Left ventricle myocardium inferior (tissue), 1 donor: Measurements from ENCODE around the gene NFYB. TPM values are rescaled to one million over a fixed set of nuclear protein-coding genes. Genes with fewer than 3 reads are reported as not detected.
"Not testable (repeated sequence)": the region's sequence is repeated elsewhere in the genome, so short reads cannot be mapped to it uniquely, and the experiment has no call there.

ENCODE experiments used
- DNase-seq: peaks from one replicate; pipeline ENCODE4 v3.0.0-alpha.2; 2020
- H3K27ac ChIP-seq: fragments of 200-600 bp; replicated peaks from 2 replicates; pipeline ENCODE4 v1.8.0; 2021
- H3K27me3 ChIP-seq: fragments of 200-600 bp; 2 replicates; pipeline ENCODE4 v1.8.0; 2021; ENCODE audit warnings: low read depth
- H3K36me3 ChIP-seq: fragments of 200-600 bp; 2 replicates; pipeline ENCODE4 v1.8.0; 2021
- H3K4me1 ChIP-seq: fragments of 200-600 bp; 2 replicates; pipeline ENCODE4 v1.8.0; 2021
- H3K4me3 ChIP-seq: fragments of 200-600 bp; 2 replicates; pipeline ENCODE4 v1.8.0; 2021; ENCODE audit warnings: mild to moderate bottlenecking, moderate library complexity
- H3K9me3 ChIP-seq: fragments of 200-600 bp; replicated peaks from 2 replicates; pipeline ENCODE4 v1.8.0; 2021
- CTCF ChIP-seq: fragments of 200-600 bp; IDR thresholded peaks from 2 replicates; pipeline ENCODE4 v1.8.0; 2021; ENCODE audit warnings: antibody characterized with exemption, mild to moderate bottlenecking, borderline replicate concordance
- intact Hi-C: fragments of 100-400 bp; cut with micrococcal nuclease; formaldehyde crosslinking; loops from one replicate; pipeline ENCODE4 v1.11.0; 2022
- total RNA-seq: library from RNA; stranded (reverse); fragmentation: NEBNext Ultra II Directional; extraction: Animal tissue kit (Norgen Biotek cat#: 25700); gene quantifications from one replicate; pipeline ENCODE4 v1.2.1, GENCODE V29; 2021
- donor health status: DM: no; HTN: yes; CAD: no; lungs with severe emphysema.

NFYB gene
- total RNA-seq, 1 donor from 2014 or later: 34.5 TPM

GRCh38 chr12:104165801-104166200 lies 27.8 kb upstream of the NFYB start:
- intact Hi-C loops: no loop called here
- peak overlapping the region; percentile 80 for H3K27ac ChIP-seq
- no peak for DNase-seq

GRCh38 chr12:104164634-104165033 lies 26.6 kb upstream of the NFYB start:
- DNase-seq: no peak
- Histone ChIP-seq H3K4me3 (no peak overlapping the region), H3K4me1 (peaks cover 34% of the 10 kb centered on the region), H3K27ac (peak overlapping the region; percentile 80), H3K36me3 (no peaks in the 10 kb centered on the region), H3K27me3 (no peaks in the 10 kb centered on the region), H3K9me3 (no peaks in the 10 kb centered on the region)
- intact Hi-C loops: no loop called here
- no peak for TF ChIP-seq CTCF

More at GRCh38 chr12:104165801-104166200, 27.8 kb upstream of the NFYB start:
- Histone ChIP-seq H3K36me3 (no peaks in the 10 kb centered on the region), H3K9me3 (no peaks in the 10 kb centered on the region), H3K4me1 (peaks cover 34% of the 10 kb centered on the region), H3K4me3 (no peak overlapping the region), H3K27me3 (no peaks in the 10 kb centered on the region)
- no peak for TF ChIP-seq CTCF

GRCh38 chr12:104163631-104164030 lies 25.6 kb upstream of the NFYB start:
- Histone ChIP-seq H3K4me3 (no peak overlapping the region), H3K4me1 (peaks cover 34% of the 10 kb centered on the region), H3K27ac (no peak overlapping the region), H3K9me3 (no peaks in the 10 kb centered on the region), H3K36me3 (no peaks in the 10 kb centered on the region), H3K27me3 (no peaks in the 10 kb centered on the region)
- intact Hi-C loops: no loop called here
- no peak for TF ChIP-seq CTCF
- DNase-seq: no peak

DNA sequence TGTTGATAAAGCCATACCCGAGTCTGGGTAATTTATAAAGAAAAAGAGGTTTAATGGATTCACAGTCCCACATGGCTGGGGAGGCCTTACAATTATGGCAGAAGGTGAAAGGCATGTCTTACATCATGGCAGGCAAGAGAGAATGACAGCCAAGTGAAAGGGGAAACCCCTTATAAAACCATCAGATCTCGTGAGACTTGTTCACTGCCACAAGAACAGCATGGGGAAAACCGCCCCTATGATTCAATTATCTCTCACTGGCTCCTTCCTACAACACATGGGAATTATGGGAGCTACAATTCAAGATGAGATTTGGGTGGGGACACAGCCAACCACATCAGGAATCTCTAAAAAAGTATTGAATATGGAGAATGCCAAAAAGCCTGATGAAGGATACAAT lies 25.0 kb upstream of the NFYB start:
- H3K27me3 ChIP-seq, DNase-seq, H3K27ac ChIP-seq, H3K9me3 ChIP-seq, H3K4me3 ChIP-seq, H3K36me3 ChIP-seq, intact Hi-C loops: not testable (repeated sequence)
- H3K4me1 ChIP-seq: peaks cover 34% of the 10 kb centered on the region

DNA sequence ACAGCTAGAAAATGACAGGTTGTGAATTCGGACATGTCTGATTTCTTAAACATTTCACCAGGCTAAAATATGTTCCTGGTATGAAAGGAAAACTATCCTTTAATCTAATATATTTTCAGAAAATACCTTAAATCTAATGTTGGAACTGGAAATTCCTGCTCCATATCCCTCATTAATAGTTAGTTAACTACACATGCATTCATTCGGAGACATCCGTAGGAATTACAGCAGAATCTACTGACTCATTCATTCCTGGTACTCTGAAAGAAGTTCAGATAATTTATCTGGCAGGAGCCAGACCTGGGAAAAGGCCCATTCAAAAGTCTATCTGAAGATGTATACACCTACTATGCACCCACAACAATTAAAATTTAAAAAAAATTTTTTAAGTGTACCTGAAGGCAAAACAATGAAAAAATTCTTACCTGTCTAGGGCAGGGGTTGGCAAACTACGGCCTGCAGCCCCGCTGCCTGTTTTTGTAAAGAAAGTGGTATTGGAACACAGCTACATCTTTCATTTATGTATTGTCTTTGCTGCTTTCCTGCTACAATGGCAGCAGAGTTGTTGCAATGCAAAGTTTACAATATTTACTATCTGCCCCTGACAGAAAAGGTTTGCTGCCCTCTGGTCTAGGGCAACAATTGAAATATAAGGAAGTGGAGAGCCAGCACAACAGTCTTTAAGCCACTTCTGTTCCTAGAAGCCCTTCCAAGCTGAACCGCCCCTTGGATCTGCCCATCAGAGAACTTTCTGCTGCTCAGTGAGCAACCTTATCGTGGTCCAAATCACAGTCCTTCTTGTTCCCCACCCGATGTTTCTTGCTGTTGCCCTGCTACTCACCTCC lies 17.9 kb upstream of the NFYB start:
- no peak for TF ChIP-seq CTCF
- intact Hi-C loops: no loop called here

GRCh38 chr12:104154806-104155205 lies 16.8 kb upstream of the NFYB start:
- Histone ChIP-seq H3K36me3 (no peaks in the 10 kb centered on the region), H3K9me3 (no peaks in the 10 kb centered on the region), H3K4me3 (no peak overlapping the region), H3K27me3 (no peaks in the 10 kb centered on the region), H3K27ac (no peak overlapping the region), H3K4me1 (no peaks in the 10 kb centered on the region)
- intact Hi-C loops: no loop called here
- TF ChIP-seq CTCF: no peak
- no peak for DNase-seq

More for the DNA sequence above, 17.9 kb upstream of the NFYB start:
- no peaks in the 10 kb centered on the region for H3K9me3 ChIP-seq
- H3K4me3 ChIP-seq: no peak overlapping the region
- no peak overlapping the region for H3K27ac ChIP-seq
- no peaks in the 10 kb centered on the region for H3K4me1 ChIP-seq
- DNase-seq: no peak
- H3K27me3 ChIP-seq: no peaks in the 10 kb centered on the region
- H3K36me3 ChIP-seq: no peaks in the 10 kb centered on the region
